A549 (cell line): ENCODE results near the gene C1orf21. TPM values are rescaled to one million over a fixed set of nuclear protein-coding genes. Genes with fewer than 3 reads are reported as not detected.

ENCODE experiments used
- ATAC-seq, 2 experiments: fragments of 200-7000 bp in 1 of 2; fragments of >200 bp in 1 of 2; cut with Nextera tagmentation in 1 of 2; cut with Tn5 transposase in 1 of 2; 3 replicates each; pipeline versions ENCODE4 v1.8.0 to v1.9.1; 2018 to 2020; ENCODE audit warnings: mild to moderate bottlenecking in 1 of 2, moderate library complexity in 1 of 2
- CTCF ChIA-PET: fragments of 300-600 bp; sonication (Branson Sonifier 250); formaldehyde crosslinking; extraction: SDS; loops from one replicate; lab custom pipeline; 2021; ENCODE audit warnings: antibody characterized with exemption, inconsistent platforms; lab: Yijun Ruan, JAX
- POLR2A ChIA-PET: fragments of 350-600 bp; formaldehyde crosslinking; extraction: SDS; loops from one replicate; lab custom pipeline; 2021; ENCODE audit warnings: antibody characterized with exemption, inconsistent platforms; lab: Yijun Ruan, JAX
- DNase-seq, 2 experiments: peaks; one replicate each; pipeline versions ENCODE4 v3.0.0 to v3.0.0-alpha.2; 2011 to 2016; ENCODE audit warnings: low read depth in 1 of 2, low spot score in 1 of 2
- FAIRE-seq: peaks from 2 replicates; lab custom pipeline; 2011; peaks lifted over from hg19 to GRCh38; lab: Jason Lieb, UNC
- H3K27ac ChIP-seq, 2 experiments: fragments of >200 bp; sonication (Bioruptor Twin); formaldehyde crosslinking; 3 replicates each; pipeline ENCODE4 v1.5.1; 2016 to 2017
- H3K4me1 ChIP-seq: fragments of >200 bp; sonication (Bioruptor Twin); formaldehyde crosslinking; 3 replicates; pipeline ENCODE4 v1.6.1; 2016
- H3K4me2 ChIP-seq: fragments of >200 bp; sonication (Bioruptor Twin); formaldehyde crosslinking; 3 replicates; pipeline ENCODE4 v1.6.1; 2016
- H3K4me3 ChIP-seq: fragments of >200 bp; sonication (Bioruptor Twin); formaldehyde crosslinking; 3 replicates; pipeline ENCODE4 v1.5.1; 2016
- H3K9me3 ChIP-seq: fragments of >200 bp; sonication (Bioruptor Twin); formaldehyde crosslinking; 3 replicates; pipeline ENCODE4 v1.6.1; 2016
- CEBPB ChIP-seq, 2 experiments: fragments of >200 bp in 1 of 2; sonication (Bioruptor Twin) in 1 of 2; formaldehyde crosslinking in 1 of 2; IDR thresholded peaks; 2 replicates each; pipeline ENCODE4 v1.6.1; 2012 to 2016
- EHF ChIP-seq: fragments of 250-450 bp; sonication (Bioruptor Pico); IDR thresholded peaks from 2 replicates; pipeline ENCODE4 v1.5.0; 2020; ENCODE audit warnings: mild to moderate bottlenecking
- EHMT2 ChIP-seq: fragments of 200-600 bp; sonication (generic); IDR thresholded peaks from 2 replicates; pipeline ENCODE4 v1.6.1; 2016; ENCODE audit warnings: antibody characterized with exemption, low read depth, mild to moderate bottlenecking, moderate library complexity
- HDAC2 ChIP-seq: fragments of 200-600 bp; sonication (generic); IDR thresholded peaks from 2 replicates; pipeline ENCODE4 v1.6.1; 2016
- HOXB5 ChIP-seq: fragments of 250-450 bp; sonication (Bioruptor Pico); IDR thresholded peaks from 2 replicates; pipeline ENCODE4 v1.5.0; 2020; ENCODE audit warnings: mild to moderate bottlenecking, moderate library complexity
- JUN ChIP-seq, 2 experiments: fragments of >200 bp; sonication (Bioruptor Twin); formaldehyde crosslinking; IDR thresholded peaks; 2 replicates in 1 of 2; 3 replicates in 1 of 2; pipeline ENCODE4 v1.6.1; 2016 to 2017
- MAFK ChIP-seq: fragments of 450-650 bp; IDR thresholded peaks from 2 replicates; pipeline ENCODE4 v1.6.1; 2014; ENCODE audit not compliant: partially characterized antibody
- MAZ ChIP-seq: fragments of 150-350 bp; IDR thresholded peaks from 2 replicates; pipeline ENCODE4 v1.6.1; 2014; ENCODE audit warnings: antibody characterized with exemption, low read depth, low read length, borderline replicate concordance
- MYC ChIP-seq: IDR thresholded peaks from 2 replicates; pipeline ENCODE4 v1.6.1; 2012; ENCODE audit warnings: mild to moderate bottlenecking, inconsistent platforms, low read length, improper control_type of control experiment, borderline replicate concordance
- NPAS2 ChIP-seq: fragments of 250-450 bp; sonication (Bioruptor Pico); IDR thresholded peaks from 2 replicates; pipeline ENCODE4 v1.8.0; 2022; ENCODE audit warnings: mild to moderate bottlenecking, moderate library complexity, borderline replicate concordance
- RFX5 ChIP-seq: fragments of 450-650 bp; IDR thresholded peaks from 2 replicates; pipeline ENCODE4 v1.7.1; 2014; ENCODE audit warnings: antibody characterized with exemption, mild to moderate bottlenecking, moderate library complexity
- SMC3 ChIP-seq: fragments of >200 bp; sonication (Bioruptor Twin); formaldehyde crosslinking; IDR thresholded peaks from 3 replicates; pipeline ENCODE4 v1.6.1; 2018; ENCODE audit warnings: inconsistent platforms
- ZFP36 ChIP-seq: fragments of 450-650 bp; IDR thresholded peaks from 2 replicates; pipeline ENCODE4 v1.6.1; 2014; ENCODE audit warnings: borderline replicate concordance; ENCODE audit not compliant: partially characterized antibody
- WGBS: methylation state at CpG from one replicate; pipeline ENCODE4 v1.1.6; 2017; ENCODE audit errors: missing lambda C conversion rate; 5-methylcytosine and 5-hydroxymethylcytosine counted together
- polyA plus RNA-seq, 4 experiments: library from polyadenylated mRNA; depleted of rRNA in 3 of 4; stranded (reverse); fragments of >200 nt; fragmentation: RNase III in 1 of 4; extraction: RNeasy Plus Mini Kit Qiagen cat#74134 plus additional on column Dnase treatment in 1 of 4; gene quantifications; 2 replicates in 3 of 4; 3 replicates in 1 of 4; pipeline ENCODE4 v1.2.3, GENCODE V29; 2011 to 2017
- TF ChIP-seq, protein P1 (sequence below): IDR thresholded peaks from 2 replicates; pipeline ENCODE4 v1.6.1; 2012
- TF ChIP-seq, protein P2 (sequence below): fragments of 200-600 bp; sonication (generic); IDR thresholded peaks from 2 replicates; pipeline ENCODE4 v1.6.1; 2016; ENCODE audit warnings: antibody characterized with exemption, mild to moderate bottlenecking, moderate library complexity
- TF ChIP-seq, protein P3 (sequence below): fragments of >200 bp; sonication (Bioruptor Twin); formaldehyde crosslinking; IDR thresholded peaks from 2 replicates; pipeline ENCODE4 v1.6.1; 2016
- TF ChIP-seq, protein P4 (sequence below): fragments of >200 bp; sonication (Bioruptor Twin); formaldehyde crosslinking; IDR thresholded peaks from 3 replicates; pipeline ENCODE4 v1.6.1; 2016

C1orf21 gene
- polyA plus RNA-seq, 2 of the 4 experiments (the other 2 are of a cell fraction) = 11.4 to 11.6 TPM

DNA sequence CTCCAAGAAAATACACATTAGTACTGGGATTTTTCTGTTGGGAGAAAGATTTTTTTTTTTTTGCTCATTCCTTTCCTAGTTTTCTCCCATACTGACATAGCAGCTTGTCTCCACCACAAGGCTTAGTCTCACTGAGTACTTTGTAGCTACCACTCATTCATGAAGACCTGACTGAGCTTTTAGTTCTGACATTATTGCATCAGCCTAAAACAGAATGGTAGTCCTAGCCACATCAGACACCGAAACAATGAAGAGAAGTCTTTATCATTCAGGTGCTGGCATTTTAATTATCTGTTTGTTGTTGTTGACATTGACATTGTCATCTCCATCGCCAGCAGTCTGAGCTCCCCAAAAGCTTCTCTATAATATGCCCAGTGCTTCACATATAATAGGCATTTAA is 21.1 kb upstream of the C1orf21 start (continued):
- TF ChIP-seq MAZ (no peak), EHMT2 (no peak)
- TF ChIP-seq, protein P1, sequence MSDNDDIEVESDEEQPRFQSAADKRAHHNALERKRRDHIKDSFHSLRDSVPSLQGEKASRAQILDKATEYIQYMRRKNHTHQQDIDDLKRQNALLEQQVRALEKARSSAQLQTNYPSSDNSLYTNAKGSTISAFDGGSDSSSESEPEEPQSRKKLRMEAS = no peak
- TF ChIP-seq, all 56 proteins: peak for 0

DNA sequence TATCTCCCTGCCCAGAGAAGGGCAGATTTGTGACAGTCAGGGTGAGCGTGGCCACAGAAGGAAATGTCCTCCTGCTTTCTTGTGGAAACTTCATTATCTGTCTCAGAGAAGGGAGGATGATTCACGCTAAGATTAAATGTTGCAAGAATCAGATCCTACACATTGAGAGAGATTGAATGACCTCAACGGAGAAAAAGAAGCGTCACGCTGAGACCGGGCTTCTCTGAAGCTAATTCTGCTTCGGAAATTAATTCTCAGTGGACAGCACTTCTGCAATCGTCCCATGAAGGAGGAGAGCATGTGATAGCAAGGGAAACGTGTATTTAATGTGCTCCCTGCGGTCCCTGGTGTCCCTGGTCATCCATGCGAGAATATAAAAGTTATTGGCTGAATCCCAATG is 19.8 kb upstream of the C1orf21 start:
- ChIA-PET CTCF (interaction anchor here (0.9 to 1.2 kb wide), 2 partner anchors 12 to 297 kb away, joined by 3 to 5 read pairs; no protein-coding TSS in a partner anchor), POLR2A (interaction anchor here (0.6 kb wide), 1 partner anchor 1221 kb away, joined by 5 read pairs; no protein-coding TSS in a partner anchor)
- FAIRE-seq = no peak
- no peak for DNase-seq
- Histone ChIP-seq H3K4me3 (no peak overlapping the region), H3K4me2 (no peak overlapping the region), H3K27ac (no peak overlapping the region), H3K4me1 (no peaks in the 10 kb centered on the region), H3K9me3 (no peaks in the 10 kb centered on the region)
- no peak for ATAC-seq
- WGBS = 51% methylated on average over 11 of the region's 11 CpGs
- TF ChIP-seq HOXB5 (CRISPR knock-in tag) (no peak), CEBPB (IDR thresholded peaks at IDR 0.05) (no peak)

DNA sequence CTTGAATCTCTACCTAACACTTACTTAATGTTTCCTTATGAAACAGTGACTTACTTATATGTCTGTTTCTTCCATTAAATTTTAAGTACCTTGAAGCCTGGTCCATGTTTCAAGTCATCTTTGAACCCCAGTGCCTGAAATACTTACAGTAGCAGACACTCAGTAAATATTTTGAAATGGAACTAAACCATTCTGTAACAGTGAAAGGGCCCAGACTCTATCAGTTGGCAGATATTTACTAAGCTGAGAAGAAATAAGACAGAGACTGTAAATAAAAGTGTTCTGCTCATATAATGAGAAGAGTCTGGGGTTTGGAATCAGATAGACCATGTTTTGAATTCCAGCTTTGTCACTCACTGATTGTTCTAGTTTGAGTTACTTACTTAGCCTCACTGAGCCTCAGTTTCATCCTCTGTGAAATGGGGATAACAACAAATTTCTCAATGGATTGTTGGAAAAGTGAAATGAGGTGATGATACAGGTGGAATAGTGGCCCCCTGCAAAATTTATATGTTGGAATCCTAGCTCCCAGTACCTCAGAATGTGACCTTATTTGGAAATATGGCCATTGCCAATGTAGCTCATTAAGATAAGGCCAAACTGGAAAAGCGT is 19.3 kb upstream of the C1orf21 start:
- 17% methylated on average over 1 of the region's 1 CpG for WGBS
- ChIA-PET CTCF (interaction anchor here (0.9 kb wide), 1 partner anchor 12 kb away, joined by 3 read pairs; no protein-coding TSS in a partner anchor), POLR2A (interaction anchor here (0.6 kb wide), 1 partner anchor 1221 kb away, joined by 5 read pairs; no protein-coding TSS in a partner anchor)
- Histone ChIP-seq H3K4me1 (no peaks in the 10 kb centered on the region), H3K4me3 (no peak overlapping the region), H3K4me2 (no peak overlapping the region), H3K9me3 (no peaks in the 10 kb centered on the region), H3K27ac (no peak overlapping the region)
- no peak for DNase-seq
- TF ChIP-seq EHMT2 (no peak), HDAC2 (no peak), MYC (no peak), SMC3 (no peak), EHF (CRISPR knock-in tag) (no peak), NPAS2 (CRISPR knock-in tag) (no peak), RFX5 (no peak), ZFP36 (no peak), JUN (IDR thresholded peaks at IDR 0.05) (no peak), MAFK (no peak)
- TF ChIP-seq, protein P2, sequence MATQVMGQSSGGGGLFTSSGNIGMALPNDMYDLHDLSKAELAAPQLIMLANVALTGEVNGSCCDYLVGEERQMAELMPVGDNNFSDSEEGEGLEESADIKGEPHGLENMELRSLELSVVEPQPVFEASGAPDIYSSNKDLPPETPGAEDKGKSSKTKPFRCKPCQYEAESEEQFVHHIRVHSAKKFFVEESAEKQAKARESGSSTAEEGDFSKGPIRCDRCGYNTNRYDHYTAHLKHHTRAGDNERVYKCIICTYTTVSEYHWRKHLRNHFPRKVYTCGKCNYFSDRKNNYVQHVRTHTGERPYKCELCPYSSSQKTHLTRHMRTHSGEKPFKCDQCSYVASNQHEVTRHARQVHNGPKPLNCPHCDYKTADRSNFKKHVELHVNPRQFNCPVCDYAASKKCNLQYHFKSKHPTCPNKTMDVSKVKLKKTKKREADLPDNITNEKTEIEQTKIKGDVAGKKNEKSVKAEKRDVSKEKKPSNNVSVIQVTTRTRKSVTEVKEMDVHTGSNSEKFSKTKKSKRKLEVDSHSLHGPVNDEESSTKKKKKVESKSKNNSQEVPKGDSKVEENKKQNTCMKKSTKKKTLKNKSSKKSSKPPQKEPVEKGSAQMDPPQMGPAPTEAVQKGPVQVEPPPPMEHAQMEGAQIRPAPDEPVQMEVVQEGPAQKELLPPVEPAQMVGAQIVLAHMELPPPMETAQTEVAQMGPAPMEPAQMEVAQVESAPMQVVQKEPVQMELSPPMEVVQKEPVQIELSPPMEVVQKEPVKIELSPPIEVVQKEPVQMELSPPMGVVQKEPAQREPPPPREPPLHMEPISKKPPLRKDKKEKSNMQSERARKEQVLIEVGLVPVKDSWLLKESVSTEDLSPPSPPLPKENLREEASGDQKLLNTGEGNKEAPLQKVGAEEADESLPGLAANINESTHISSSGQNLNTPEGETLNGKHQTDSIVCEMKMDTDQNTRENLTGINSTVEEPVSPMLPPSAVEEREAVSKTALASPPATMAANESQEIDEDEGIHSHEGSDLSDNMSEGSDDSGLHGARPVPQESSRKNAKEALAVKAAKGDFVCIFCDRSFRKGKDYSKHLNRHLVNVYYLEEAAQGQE = no peak
- TF ChIP-seq, protein P3, sequence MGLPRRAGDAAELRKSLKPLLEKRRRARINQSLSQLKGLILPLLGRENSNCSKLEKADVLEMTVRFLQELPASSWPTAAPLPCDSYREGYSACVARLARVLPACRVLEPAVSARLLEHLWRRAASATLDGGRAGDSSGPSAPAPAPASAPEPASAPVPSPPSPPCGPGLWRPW = no peak
- TF ChIP-seq, protein P4, sequence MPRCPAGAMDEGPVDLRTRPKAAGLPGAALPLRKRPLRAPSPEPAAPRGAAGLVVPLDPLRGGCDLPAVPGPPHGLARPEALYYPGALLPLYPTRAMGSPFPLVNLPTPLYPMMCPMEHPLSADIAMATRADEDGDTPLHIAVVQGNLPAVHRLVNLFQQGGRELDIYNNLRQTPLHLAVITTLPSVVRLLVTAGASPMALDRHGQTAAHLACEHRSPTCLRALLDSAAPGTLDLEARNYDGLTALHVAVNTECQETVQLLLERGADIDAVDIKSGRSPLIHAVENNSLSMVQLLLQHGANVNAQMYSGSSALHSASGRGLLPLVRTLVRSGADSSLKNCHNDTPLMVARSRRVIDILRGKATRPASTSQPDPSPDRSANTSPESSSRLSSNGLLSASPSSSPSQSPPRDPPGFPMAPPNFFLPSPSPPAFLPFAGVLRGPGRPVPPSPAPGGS = no peak
- FAIRE-seq = peak; percentile 32
- no peak for ATAC-seq
